Measurements from ENCODE around the gene TMPRSS9.

The TMPRSS9 gene

DNA sequence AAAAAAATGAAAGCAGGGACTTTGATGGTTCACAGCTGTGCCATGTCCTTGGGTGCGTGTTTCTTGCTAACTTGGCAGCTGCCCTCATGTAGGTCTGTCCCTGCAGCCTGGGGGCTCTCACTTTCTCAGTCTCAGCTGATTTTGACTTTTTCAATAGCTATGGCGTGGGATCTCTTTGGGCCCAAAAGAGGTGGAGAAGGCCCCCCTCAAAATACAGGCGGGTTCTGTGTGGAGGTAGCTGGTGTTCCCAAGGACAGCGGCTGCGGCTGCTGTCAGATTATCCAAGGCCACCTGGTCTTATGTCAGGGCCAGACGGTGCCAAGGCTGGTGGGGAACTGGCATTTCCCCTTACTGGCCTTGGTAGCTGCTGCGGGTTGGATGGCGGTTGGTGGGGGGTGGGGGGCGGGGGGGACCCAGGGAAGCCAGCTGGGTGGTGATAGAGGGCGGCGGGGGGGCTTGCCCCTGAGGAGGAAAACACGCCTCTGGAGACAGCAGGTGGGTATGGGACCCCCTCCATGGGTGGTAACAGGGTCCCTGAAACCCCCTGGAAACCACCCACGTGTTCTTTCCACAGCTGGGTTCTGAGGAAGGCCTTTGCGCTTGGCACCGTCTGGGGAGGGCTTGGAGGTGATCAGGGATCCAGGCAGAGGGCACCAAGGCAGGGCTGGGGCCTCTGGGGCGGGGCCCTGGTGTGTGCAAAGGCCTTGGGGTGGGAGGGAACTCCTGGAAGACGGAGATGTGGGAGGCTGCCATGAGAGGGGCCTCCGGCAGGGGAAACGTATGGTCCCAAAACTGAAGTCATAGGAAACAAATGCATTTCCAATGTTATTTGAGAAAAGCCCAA is 63.2 kb downstream of the TMPRSS9 start:
- no peak for DNase-seq

DNA sequence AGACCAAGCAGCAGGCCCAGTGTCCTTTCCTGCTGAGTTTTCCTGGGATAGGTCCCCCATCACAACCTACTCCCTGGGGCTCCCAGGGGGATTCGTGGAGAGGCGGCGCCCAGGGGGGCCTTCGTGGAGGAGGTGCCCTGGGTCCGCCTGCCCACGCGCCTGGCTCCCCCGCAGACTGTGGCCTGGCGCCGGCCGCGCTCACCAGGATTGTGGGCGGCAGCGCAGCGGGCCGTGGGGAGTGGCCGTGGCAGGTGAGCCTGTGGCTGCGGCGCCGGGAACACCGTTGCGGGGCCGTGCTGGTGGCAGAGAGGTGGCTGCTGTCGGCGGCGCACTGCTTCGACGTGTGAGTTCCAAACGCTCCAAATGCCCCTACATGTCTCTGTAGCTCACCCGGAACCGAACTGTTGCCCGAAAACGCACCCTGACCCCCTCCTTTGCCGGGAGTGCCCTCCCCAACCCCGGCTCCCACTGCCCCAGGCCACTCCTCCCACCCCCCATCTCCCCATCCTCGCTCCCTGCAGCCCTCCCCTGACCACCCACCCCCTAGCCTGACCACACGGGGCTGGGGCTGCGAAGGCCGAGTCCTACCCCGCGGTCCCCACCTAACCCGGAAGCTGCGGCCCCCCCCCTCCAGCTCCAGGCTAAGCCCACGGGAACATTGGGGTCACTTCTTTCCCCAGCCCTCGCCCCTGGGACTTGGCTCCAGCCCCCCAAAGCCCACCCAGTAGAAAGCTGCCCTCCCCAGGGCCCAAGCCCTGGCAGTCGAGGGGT is 64.0 kb downstream of the TMPRSS9 start:
- DNase-seq: no peak

DNA sequence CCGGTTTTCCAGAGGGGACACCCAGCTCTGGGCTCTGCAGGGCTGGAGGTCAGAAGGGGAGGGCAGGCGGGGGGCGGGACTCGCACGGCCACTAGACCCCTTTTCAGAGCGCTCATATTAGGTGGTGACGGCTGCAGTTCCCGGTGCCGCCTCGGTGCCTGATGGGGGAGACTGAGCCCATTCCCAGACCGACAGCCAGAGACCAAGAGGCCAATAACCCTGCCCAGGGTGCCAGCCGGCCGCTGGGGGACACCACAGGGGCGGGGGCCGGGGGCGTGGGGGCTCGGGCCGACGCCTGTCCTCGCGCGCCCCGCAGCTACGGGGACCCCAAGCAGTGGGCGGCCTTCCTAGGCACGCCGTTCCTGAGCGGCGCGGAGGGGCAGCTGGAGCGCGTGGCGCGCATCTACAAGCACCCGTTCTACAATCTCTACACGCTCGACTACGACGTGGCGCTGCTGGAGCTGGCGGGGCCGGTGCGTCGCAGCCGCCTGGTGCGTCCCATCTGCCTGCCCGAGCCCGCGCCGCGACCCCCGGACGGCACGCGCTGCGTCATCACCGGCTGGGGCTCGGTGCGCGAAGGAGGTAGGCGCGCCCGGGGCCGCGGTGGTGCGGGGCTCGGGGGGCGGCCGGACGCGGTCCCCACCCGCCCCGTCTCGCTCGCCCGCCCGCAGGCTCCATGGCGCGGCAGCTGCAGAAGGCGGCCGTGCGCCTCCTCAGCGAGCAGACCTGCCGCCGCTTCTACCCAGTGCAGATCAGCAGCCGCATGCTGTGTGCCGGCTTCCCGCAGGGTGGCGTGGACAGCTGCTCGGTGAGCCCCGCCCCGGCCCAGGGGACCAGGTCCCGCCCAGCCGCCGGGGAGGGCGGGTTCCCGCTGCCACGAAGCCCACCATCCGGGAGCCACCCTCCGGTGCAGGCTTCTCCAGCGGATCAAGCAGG is 64.9 kb downstream of the TMPRSS9 start:
- DNase-seq: no peak

DNA sequence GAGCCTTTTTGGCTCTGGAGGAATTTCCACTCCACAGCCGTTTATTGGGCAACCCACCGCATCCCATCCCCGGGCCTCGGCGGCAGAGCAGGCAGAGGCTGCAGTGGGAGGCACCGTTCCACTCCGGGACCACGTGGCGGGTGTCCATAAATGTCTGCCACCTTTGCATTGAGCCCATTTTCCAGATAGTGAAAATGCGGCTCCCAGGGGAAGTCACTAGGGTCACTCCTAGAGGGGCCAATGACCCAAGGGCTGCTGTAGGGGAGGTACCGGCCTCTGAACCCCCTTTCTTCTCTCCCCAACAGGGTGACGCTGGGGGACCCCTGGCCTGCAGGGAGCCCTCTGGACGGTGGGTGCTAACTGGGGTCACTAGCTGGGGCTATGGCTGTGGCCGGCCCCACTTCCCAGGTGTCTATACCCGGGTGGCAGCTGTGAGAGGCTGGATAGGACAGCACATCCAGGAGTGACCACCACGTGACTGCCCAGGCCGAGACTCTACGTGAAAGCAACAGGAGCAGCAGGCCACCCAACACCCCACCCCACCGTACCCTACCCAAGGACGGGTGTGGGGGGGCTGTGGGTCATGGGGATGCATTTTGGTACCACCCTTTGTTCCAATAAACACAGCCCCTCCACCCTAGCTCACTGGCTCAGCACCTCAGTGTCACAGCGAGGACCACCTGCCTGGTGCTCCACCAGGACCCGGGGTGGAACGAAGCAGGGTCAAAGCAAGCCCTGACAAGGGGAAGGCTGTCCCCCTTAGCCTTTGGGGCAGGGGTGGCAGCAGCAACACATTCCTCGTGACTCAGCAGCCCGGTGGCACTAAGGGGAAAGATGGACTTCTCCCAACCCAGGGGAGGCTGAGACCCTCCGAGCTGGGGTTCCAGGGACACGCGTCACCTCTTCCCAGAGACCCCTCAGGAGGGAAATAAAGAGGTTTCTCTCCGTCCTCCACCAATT is 65.8 kb downstream of the TMPRSS9 start:
- DNase-seq: no peak

DNA sequence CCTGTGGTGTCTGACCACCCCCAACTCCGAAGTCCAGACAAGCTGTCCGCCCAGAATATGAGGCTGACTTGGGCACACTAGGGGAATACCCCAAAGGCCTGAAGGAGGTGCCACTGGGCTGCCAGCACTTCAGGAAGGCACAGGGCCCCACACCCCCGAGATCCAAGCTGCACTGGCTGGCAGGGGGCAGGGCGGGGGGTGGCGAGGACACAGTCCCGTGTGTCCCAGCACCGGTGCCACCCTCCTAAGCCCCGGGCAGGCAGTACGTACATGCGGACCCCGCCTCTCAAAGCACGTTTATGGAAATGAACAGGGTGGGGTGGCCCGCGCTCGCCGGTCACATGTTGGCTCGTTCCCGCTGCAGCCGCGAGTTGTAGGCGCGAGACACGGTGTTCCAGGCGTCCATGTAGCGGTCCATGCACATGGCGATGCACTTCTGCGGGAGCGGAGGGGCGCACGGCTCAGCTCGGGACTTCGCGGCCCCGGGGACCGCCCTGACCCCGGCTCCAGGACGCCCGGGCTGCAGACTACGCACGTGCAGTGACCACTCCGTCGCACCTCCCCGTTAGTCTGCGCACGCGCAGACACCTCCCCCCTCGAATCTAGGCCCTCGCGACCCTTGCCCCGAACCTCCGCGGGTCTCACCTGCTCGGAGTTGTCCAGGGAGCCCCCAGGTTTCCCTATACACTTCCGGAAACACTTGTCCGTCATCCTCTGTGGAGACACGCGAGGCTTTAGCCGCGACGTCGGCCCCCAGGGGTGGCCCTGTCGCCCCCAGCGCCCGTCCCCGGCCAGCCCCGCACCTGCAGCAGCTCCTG is 66.8 kb downstream of the TMPRSS9 start:
- DNase-seq: no peak

DNA sequence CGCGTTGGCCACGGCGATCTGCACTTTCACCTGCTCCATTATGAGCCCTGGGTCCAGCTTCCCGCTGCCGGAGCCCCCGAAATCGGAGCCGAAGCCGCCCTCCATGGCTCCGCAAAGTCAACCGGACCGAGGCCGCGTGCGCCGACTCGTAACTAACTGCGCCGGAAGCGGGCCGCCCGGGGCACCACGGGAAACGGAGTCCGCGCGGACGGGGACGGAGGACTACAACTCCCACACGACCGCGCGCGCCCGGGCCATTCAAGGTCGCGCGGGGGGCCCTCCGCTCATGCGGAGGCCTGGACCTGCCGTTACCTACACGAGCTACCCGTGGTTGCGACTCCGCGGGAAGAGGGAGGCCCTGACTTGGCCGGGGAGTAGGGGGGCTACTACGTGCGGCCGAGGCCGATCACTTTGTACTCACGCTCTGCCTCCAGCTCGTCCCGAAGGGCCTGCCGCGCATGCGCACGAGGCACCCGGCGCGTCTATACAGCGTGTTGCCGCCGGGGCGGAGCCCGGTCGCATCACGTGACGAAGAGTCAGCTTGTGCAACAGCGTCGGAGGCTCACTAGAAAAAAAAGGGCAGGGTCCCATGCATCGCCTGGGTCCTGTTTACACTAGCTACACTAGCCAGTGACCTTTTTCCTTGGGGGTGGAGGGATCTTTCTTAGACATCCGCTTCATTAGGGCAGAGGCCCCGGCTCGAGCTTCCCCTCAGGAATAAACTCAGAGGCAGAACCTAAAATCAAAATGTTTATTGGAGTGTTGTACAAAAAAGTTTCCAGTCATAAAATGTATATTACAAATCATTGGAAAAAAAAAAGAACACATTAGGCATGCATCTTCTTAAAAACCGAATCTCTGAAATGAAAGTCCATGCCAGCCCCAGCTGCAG is 67.6 kb downstream of the TMPRSS9 start, which contains the start of gene TIMM13:
TSS of gene TIMM13 (minus strand) at position 158 of the 892 bp plus-strand sequence. CDS start at position 105, 53 bp downstream.
- peak; percentile 94 for DNase-seq

DNA sequence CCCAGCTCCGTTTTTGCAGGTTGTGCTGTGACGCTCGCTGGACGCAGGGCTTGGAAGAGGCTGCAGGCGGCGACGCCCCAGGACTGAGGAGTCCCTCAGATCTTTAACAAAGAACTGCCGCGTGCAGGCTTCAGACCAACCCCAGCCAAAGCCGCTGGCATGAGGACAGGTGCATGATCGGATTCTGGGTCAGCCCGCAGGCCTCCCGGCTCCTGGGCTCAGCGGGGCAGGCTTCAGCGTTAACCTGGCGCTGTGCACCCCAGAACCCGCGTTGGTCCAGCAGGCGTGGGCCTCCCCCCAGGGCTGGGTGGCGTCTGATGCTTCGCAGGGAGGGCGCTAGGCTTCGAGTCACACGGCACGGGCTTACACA is 68.2 kb downstream of the TMPRSS9 start:
- DNase-seq: no peak

DNA sequence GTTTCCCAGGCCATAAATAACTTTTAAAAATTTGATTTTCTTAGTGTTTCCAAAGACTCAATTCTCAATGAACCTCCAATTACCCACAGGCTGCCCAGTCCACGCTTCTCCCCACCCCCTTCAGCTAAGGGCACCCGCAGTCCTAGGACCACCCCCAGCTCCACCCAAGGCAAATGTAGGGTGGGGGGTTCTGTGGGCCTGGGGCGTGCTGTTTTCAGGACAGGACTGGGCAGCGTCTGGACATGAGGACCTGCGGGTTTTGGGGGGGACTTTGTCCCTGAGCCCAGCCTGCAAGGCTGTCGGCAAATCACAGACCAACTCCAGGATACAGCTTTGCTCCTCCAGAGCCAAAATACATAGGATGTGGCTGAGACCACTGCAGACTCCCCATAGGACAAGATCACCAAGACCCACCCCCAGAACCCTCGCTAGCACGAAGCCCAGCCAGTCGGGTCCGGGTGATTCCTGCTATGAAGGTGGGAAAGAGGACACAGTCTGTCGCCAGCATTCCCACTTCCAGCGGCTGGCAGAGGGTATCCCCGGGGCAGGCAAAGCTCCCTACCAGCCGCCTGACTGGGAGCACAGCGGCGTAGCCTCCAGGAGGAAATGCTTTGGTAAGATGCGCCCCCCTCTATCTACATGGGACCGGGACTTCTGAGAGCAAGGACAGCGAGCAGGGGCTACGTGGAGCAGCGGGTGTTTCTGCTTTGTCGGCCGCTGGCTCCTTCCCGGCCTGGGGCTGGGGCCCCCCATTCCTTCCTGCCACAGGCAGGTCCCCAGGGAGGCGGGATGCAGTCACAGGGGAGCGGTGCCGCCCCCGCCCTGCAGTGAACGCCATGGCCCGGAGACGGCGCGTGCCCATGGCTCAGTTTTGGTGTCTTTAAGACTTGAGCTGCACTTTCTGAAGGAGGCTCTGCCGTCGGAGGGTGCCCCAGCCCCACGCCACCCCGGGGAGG is 69.0 kb downstream of the TMPRSS9 start:
- DNase-seq: no peak

DNA sequence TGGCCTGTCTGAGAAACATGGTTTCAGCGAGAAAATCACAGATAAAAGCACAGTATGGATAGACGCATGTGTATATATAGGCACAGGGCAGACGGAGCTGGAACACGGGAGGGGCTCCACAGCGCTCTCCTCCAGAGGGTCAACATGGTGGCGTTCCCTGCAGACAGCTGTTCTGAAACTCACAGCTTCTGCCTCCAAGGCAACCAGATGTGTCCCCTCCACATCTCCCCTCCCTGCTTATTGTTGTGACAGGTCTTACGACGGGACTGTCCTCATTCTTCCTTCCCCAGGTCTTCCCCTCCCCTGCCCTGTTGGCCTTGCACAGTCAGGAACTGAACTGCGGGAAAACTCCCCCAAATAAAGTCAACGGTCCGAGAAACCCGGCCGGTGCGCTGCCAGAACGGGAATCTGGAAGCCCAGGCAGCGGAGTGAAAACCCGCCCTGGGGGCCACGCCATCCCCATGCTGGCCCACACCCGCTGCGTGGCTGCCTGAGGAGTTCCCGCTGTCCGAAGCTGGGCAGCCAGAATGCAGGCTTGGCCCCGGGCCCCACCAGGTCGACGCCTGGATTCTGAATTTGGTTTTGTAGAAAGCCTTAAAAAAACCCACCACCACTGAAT is 70.0 kb downstream of the TMPRSS9 start:
- no peak for DNase-seq

DNA sequence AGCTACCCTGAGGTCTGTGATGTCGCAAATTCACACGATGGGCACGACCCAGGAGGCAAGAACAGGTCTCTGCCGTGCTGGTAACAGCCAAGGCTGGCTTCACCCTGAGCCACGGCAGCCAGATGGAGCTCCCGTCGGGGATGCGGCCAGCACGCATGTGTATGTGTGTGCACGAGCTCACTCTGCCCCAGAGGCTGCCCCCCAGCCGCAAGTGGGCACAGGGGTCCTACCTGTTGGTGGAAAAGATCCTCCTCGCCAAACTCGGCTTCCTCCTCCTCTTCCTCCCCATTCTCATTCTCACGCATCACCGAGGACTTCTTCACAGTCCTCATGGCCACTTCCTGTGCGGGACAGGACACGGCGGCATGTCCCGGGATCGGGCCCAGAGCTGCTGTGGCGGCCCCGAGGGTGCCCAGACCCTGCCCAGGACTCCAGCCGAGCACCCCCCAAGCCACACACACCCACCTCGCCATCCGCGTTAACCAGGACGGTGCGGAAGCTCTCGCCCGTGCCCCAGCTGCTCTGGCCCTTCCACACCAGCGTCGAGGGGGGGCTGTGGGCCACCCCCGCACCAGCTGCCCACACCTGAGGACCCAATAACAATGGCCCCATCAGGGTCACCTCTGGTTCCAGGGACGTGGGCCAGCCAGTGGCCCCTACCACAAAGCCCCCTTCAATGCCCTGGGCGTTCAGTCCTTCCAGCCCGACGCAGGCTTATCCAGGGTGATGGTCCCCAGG is 71.4 kb downstream of the TMPRSS9 start:
- DNase-seq: no peak

DNA sequence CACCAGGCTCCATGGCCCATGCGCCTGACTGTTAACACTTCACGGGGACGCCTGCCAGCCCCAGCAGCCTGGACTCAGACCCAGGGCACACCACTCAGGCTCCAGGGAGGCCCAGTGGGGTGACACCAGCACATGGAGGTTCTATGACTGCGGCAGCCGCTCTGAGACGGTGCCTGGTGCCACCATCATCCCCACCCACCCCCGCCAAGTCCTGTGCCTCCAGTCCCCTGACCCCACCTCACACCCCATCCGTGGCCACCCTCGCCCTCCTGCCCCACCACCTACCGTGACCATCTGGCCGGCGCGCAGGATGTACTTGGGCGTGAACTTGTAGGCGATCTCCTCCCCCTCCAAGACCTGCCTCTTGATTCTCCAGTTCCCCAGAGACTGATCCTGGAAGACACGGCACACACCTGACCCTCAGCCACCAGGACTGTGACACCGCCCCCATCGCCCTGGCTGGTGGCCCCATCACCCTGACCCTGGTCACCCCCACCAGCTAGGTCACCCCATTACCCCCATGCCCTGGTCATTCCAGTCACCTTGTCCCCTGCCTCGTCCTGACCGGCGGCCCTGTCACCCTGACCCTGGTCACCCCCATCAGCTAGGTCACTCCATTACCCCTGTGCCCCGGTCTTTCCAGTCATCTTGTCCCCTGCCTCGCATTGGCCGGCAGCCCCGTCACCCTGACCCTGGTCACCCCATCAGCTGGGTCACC is 72.2 kb downstream of the TMPRSS9 start:
- no peak for DNase-seq

DNA sequence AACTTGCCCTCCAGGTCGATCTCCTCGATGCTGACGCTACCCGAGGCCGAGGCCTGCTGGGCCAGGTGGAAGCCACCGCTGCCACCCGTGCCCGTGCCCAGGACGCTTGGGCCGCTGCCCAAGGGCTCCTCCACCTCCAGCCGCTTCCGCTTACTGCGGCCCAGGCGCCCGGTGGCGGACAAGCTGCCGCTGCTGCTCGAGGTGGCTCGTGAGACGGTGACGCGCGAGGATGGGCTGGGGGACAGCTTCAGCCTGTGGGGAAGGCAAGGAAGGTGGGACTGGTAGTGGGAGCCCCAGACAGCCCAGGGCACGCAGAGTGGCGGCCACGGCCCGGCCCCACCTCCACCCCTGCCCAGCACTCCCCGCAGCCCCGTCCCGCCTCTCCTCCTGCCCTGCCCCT is 73.8 kb downstream of the TMPRSS9 start:
- DNase-seq: no peak

DNA sequence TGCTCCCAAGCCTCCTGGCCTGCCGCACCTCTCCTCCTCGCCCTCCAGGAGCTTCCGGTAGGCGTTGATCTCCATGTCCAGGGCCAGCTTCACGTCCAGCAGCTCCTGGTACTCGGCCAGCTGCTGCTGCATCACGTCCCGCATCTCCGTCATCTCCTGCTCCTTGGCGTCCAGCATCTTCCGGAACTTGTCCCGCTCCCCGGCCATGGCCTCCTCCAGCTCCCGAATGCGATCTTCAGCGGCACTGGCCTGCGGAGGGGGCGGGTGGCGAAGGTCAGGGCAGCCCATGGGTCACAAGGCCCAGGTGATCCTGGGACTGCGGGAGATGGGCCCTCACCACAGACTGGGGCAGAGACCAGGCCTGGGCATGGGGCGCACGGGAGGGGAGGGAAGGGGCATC is 74.2 kb downstream of the TMPRSS9 start:
- DNase-seq: no peak

DNA sequence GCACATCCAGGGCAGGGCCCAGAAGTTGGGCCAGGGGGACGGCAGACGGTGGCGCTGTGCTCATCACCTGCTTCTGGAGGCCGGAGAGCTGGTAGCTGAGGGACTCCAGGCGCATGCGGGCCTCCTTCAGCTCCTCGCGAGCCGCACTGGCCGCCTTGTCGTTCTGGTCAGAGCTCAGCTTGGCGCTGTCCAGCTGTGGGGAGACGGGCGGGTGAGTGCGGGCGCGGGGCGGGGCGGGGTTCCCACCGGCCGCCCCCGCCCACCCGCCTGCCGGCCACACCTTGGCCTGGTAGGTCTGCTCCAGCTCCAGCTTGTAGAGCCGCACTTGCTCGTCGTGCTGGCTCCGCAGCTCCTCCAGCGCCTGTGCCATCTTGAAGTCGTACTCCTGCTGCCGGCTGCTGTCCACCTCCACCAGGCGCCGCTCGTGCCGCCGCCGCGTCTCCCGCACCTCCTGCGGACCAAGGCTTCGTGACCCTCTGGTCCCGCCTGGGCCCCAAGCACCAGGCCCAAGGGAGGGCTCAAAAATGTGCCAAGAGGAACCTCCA is 74.7 kb downstream of the TMPRSS9 start:
- DNase-seq: no peak

DNA sequence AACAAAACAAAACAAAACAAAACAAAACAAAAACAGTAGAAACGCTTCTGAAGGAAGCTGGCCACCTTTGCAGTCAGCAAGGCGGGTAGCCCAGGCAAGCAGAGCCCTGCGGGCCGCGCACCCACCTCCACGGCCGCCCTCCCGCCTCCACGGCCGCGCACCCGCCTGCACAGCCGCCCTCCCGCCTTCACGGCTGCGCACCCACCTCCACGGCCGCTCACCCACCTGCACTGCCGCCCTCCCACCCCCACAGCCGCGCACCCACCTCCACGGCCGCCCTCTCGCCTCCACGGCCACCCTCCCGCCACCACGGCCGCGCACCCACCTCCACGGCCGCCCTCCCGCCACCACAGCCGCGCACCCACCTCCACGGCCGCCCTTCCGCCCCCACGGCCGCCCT is 76.3 kb downstream of the TMPRSS9 start:
- no peak for DNase-seq

DNA sequence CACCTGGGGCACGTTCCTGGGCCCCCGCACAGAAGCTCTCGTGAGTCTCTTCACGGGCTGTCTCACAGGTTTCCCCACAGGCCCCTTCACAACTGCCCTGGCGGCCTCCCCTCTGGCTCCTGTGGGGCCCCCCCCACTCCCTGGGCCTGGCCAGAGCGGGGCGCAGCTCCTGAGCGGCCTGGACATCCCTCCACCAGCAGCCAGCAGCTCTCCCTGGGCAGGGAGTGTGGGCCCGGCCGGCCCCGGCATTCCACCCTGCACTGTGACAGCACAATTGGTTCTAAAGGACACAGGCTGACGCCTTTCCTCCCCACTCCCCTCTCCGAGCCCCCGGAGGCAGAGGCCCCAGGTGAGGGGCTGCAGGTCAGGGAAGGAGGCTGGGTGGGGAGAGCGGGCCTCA is 76.9 kb downstream of the TMPRSS9 start:
- no peak for DNase-seq
